WTC11 (cell line): ENCODE measurements around the gene MSLN. TPM values are rescaled to one million over a fixed set of nuclear protein-coding genes. Genes with fewer than 3 reads are reported as not detected.
A peak's percentile ranks its signal among the peaks of the same experiment; 100 is the strongest.

Experiments used
- ATAC-seq: fragments of 200-7000 bp; cut with Tn5 transposase; 2 replicates; pipeline ENCODE4 v1.10.0; 2021; ENCODE audit warnings: mild to moderate bottlenecking, moderate library complexity
- CTCF ChIA-PET: fragments of 300-600 bp; sonication (Branson Sonifier 250); formaldehyde crosslinking; loops from one replicate; lab custom pipeline; 2021; ENCODE audit warnings: antibody characterized with exemption; lab: Charles Lee
- POLR2A ChIA-PET: fragments of 350-600 bp; sonication (Branson Sonifier 250); formaldehyde crosslinking; loops from one replicate; lab custom pipeline; 2021; ENCODE audit warnings: antibody characterized with exemption; lab: Charles Lee
- DNase-seq: peaks from one replicate; pipeline ENCODE4 v3.0.0; 2021; ENCODE audit warnings: low spot score
- H3K27ac Mint-ChIP-seq: 2 replicates; pipeline ENCODE4 v1.8.0; 2021; ENCODE audit warnings: mixed read lengths
- H3K27me3 Mint-ChIP-seq: 2 replicates; pipeline ENCODE4 v1.8.0; 2021; ENCODE audit warnings: low read depth, mild to moderate bottlenecking, moderate library complexity, mixed read lengths
- H3K36me3 Mint-ChIP-seq: 2 replicates; pipeline ENCODE4 v1.8.0; 2021; ENCODE audit warnings: mixed read lengths
- H3K4me1 Mint-ChIP-seq: 2 replicates; pipeline ENCODE4 v1.8.0; 2022; ENCODE audit warnings: mixed read lengths
- H3K4me3 Mint-ChIP-seq: 2 replicates; pipeline ENCODE4 v1.8.0; 2021; ENCODE audit warnings: mild to moderate bottlenecking, moderate library complexity, mixed read lengths
- H3K9me3 Mint-ChIP-seq: 2 replicates; pipeline ENCODE4 v1.8.0; 2021; ENCODE audit warnings: mixed read lengths
- ATF3 ChIP-seq: sonication (generic); formaldehyde crosslinking; conservative IDR thresholded peaks from 2 replicates; pipeline ENCODE4 v1.8.1; 2022; ENCODE audit warnings: mild to moderate bottlenecking, missing genetic modification reagents
- FOXP1 ChIP-seq: sonication (generic); formaldehyde crosslinking; IDR thresholded peaks from 2 replicates; pipeline ENCODE4 v1.8.0; 2022; ENCODE audit warnings: missing genetic modification reagents, mild to moderate bottlenecking, moderate library complexity, borderline replicate concordance
- GTF2I ChIP-seq: fragments of 250-450 bp; sonication (Bioruptor Pico); conservative IDR thresholded peaks from 2 replicates; pipeline ENCODE4 v1.4.0; 2021; ENCODE audit warnings: mild to moderate bottlenecking
- PRDM15 ChIP-seq: sonication (generic); formaldehyde crosslinking; IDR thresholded peaks from 2 replicates; pipeline ENCODE4 v1.8.0; 2022; ENCODE audit warnings: missing genetic modification reagents
- USF1 ChIP-seq: sonication (generic); formaldehyde crosslinking; IDR thresholded peaks from 2 replicates; pipeline ENCODE4 v1.8.0; 2022; ENCODE audit warnings: mild to moderate bottlenecking, missing genetic modification reagents
- ZBTB21 ChIP-seq: sonication (generic); formaldehyde crosslinking; IDR thresholded peaks from 2 replicates; pipeline ENCODE4 v1.8.1; 2023; ENCODE audit warnings: mild to moderate bottlenecking, missing genetic modification reagents, borderline replicate concordance
- ZNF219 ChIP-seq: sonication (generic); formaldehyde crosslinking; IDR thresholded peaks from 2 replicates; pipeline ENCODE4 v1.8.0; 2023; ENCODE audit warnings: missing genetic modification reagents, mild to moderate bottlenecking, borderline replicate concordance
- ZNF263 ChIP-seq: sonication (generic); formaldehyde crosslinking; IDR thresholded peaks from 2 replicates; pipeline ENCODE4 v1.8.1; 2022; ENCODE audit warnings: low read depth, mild to moderate bottlenecking, moderate library complexity, missing genetic modification reagents
- total RNA-seq: library from RNA; stranded (reverse); gene quantifications from 3 replicates; pipeline ENCODE4 v1.2.3, GENCODE V29; 2021

Gene MSLN
- total RNA-seq, 1 experiment from 2014 or later = 0.20 TPM

GRCh38 chr16:728890-729744, 31.4 kb upstream of the MSLN start:
- DNase-seq (no peak), ATAC-seq (no peak)
- Mint-ChIP-seq H3K27me3 (peaks cover 2% of the 10 kb centered on the region; the same call in 1 of the 2 replicates), H3K36me3 (no peaks in the 10 kb centered on the region; the same call in 1 of the 2 replicates), H3K4me3 (peak overlapping the region; percentile 64), H3K9me3 (no peaks in the 10 kb centered on the region), H3K27ac (no peak overlapping the region)
- POLR2A ChIA-PET = interaction anchor here (1.0 to 1.4 kb wide), 3 partner anchors 8 to 60 kb away, joined by 3 to 6 read pairs (median 3); partner anchors contain the start of genes ANTKMT and CHTF18
- no peak for TF ChIP-seq USF1 (CRISPR knock-in tag)
- 0 out of 2 replicates have a peak, but pooled peaks have one; percentile 19 for TF ChIP-seq FOXP1 (CRISPR knock-in tag)
- TF ChIP-seq ZBTB21 (CRISPR knock-in tag) = 0 out of 2 replicates have a peak, but pooled peaks have one; percentile 25
- TF ChIP-seq, all 79 proteins: peak for 2
- H3K4me1 Mint-ChIP-seq = no peaks in the 10 kb centered on the region
- CTCF ChIA-PET = interaction anchor here (0.7 to 6.9 kb wide), 8 partner anchors 8 to 416 kb away, joined by 3 to 90 read pairs (median 5); partner anchors contain the start of genes ANTKMT, CIAO3 and METRN

- Mint-ChIP-seq H3K4me3 (peak overlapping the region; percentile 25; the same call in 1 of the 2 replicates), H3K27ac (no peak overlapping the region), H3K36me3 (no peaks in the 10 kb centered on the region; the same call in 1 of the 2 replicates), H3K27me3 (peaks cover 2% of the 10 kb centered on the region; the same call in 1 of the 2 replicates), H3K9me3 (no peaks in the 10 kb centered on the region), H3K4me1 (no peaks in the 10 kb centered on the region)
- ChIA-PET CTCF (interaction anchor here (0.7 to 6.9 kb wide), 6 partner anchors 9 to 55 kb away, joined by 3 to 90 read pairs (median 6); partner anchors contain the start of genes ANTKMT, CIAO3 and METRN), POLR2A (interaction anchor here (1.0 to 1.4 kb wide), 2 partner anchors 9 to 59 kb away, joined by 3 to 6 read pairs; partner anchors contain the start of genes ANTKMT and CHTF18)
- no peak for TF ChIP-seq ZNF219 (CRISPR knock-in tag)
- TF ChIP-seq PRDM15 (CRISPR knock-in tag) = peak; percentile 23; the same call in 1 of the 2 replicates
- no peak for TF ChIP-seq GTF2I (CRISPR knock-in tag)
- TF ChIP-seq ATF3 = no peak
- ATAC-seq = no peak
- DNase-seq = no peak
Measured at GRCh38 chr16:729768-730665, 30.5 kb upstream of the MSLN start.

GRCh38 chr16:730666-731509, 29.6 kb upstream of the MSLN start:
- Mint-ChIP-seq H3K27ac (no peak overlapping the region), H3K27me3 (no peaks in the 10 kb centered on the region; the same call in 1 of the 2 replicates), H3K4me1 (no peaks in the 10 kb centered on the region), H3K4me3 (no peak overlapping the region), H3K36me3 (peaks cover 3% of the 10 kb centered on the region; the same call in 1 of the 2 replicates), H3K9me3 (no peaks in the 10 kb centered on the region)
- ATAC-seq = no peak
- TF ChIP-seq PRDM15 (CRISPR knock-in tag) (peak; percentile 2; the same call in 1 of the 2 replicates), ZNF263 (CRISPR knock-in tag) (no peak)
- no peak for DNase-seq
- ChIA-PET CTCF (interaction anchor here (0.7 to 4.0 kb wide), 7 partner anchors 9 to 372 kb away, joined by 3 to 19 read pairs (median 5); partner anchors contain the start of genes ANTKMT and CIAO3), POLR2A (no interaction called here)
